Measurements from ENCODE around the gene C9orf43.
"Not testable (repeated sequence)": the region's sequence is repeated elsewhere in the genome, so short reads cannot be mapped to it uniquely, and the experiment has no call there.

The C9orf43 gene

GRCh38 chr9:113416149-113416721 lies 5.7 kb downstream of the C9orf43 start:
- DNase-seq (ENCODE audit: low read depth in 2 of 2) = no peak

GRCh38 chr9:113417370-113417769 lies 6.8 kb downstream of the C9orf43 start:
- DNase-seq (ENCODE audit: low read depth in 2 of 2) = no peak

DNA sequence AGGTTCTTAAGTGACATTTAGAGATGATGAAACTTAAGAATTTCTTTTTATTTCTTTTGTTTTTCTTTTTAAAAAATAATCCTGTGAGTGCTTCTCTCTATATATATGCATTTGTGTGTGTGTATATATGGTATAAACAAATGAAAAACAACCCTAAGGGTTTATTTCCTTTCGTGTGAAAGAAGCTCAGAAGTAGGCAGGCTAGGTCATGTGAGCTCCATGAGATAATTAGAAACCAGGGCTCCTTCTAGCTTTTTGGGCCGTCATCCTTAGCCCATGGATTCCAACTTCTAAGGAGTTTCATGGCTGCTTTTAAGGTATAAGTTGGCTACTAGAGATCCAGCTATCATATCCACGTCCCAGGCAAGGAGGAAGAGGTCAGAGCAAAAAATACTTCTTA lies 11.2 kb downstream of the C9orf43 start:
- DNase-seq (ENCODE audit: low read depth in 2 of 2) = no peak

DNA sequence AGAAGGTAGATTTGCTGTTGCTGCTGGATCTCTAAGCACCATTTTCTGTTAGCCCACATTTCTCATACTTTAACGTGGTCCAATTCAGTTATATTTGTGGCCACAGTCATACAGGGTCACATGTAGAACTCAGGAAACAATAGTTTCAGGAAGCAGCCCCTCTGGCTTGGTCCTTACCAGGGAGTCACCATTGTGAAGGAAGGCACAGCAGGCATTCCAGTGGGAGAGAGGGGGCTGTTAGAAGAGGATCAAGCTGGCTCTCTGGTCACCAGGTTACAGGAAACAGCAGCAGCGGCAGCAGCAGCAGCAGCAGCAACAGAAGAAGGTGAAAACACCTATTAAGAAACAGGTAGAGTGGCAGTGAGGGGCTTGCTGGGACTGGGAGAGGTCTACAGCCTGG lies 14.5 kb downstream of the C9orf43 start:
- DNase-seq (ENCODE audit: low read depth in 2 of 2) = no peak

DNA sequence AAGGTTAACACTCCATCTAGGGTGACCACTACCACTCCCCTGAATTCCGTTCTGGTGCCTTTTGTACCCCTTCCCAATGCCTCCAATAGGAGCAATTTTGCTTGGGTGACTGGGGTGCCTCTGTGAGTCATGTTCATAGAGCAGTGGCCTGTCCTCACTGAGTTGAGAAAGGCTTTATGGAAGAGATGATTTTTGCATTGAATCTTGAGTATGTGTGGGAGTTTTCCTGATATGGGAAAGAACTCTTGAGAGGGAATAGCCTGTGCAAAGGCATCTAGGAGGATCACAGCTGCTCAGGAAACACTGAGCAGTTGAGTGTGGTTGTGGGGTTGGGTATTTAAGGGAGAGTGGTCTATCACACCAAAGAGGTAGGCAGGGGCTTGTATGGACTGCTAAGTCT lies 16.2 kb downstream of the C9orf43 start:
- no peak for DNase-seq (ENCODE audit: low read depth in 2 of 2)

GRCh38 chr9:113427629-113428028 lies 17.1 kb downstream of the C9orf43 start:
- DNase-seq (ENCODE audit: low read depth in 2 of 2) = no peak

DNA sequence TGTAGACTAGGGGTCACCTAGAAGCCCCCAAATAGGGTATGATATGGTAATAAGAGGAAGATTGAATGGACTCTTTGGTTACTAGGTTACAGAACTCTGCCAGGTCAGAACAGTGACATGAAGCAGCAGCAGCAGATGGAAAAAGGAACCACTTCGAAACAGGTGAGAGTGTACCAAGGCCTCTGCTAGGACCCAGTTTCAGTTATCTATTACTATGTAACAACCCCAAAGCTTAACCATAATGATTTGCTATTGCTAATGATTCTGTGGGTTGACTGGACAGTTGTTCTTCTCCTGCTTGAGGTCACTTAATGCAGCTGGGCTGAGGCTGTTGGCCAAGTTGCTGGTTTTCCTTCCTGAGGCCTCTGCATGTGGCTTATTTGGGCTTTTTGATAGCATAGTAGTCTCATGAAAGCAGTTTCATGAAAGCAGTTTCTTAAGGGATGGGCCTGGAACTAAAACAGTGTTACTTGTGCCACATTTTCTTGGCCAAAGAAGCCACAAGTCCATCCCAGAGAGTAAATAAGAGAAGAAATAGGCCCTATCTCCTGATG lies 17.6 kb downstream of the C9orf43 start:
- no peak for DNase-seq (ENCODE audit: low read depth in 2 of 2)

DNA sequence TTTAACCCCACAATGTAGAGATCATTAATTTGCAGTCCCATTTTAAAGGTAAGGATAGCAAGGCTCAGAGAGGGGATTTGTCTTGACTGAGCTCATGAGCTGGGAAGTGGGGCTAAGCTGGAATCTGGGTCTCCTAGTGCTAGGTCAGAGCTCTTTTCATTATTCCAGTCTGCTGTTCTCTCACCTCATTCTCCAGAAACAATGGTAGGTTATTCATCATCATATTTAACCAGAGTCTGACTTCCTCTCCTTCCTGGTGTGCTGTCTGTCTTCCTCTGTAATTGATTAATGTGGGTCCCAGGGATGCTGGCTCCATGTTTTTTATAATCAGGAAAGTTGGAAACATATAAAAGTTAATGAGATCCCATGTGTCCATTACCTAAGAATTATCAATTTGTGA lies 20.6 kb downstream of the C9orf43 start:
- DNase-seq (ENCODE audit: low read depth in 2 of 2) = no peak

- DNase-seq (ENCODE audit: low read depth in 2 of 2) = no peak
Measured at GRCh38 chr9:113436728-113437515, 26.4 kb downstream of the C9orf43 start.

- DNase-seq (ENCODE audit: low read depth in 2 of 2) = not testable (repeated sequence)
Measured at GRCh38 chr9:113437716-113438115, 27.2 kb downstream of the C9orf43 start.

DNA sequence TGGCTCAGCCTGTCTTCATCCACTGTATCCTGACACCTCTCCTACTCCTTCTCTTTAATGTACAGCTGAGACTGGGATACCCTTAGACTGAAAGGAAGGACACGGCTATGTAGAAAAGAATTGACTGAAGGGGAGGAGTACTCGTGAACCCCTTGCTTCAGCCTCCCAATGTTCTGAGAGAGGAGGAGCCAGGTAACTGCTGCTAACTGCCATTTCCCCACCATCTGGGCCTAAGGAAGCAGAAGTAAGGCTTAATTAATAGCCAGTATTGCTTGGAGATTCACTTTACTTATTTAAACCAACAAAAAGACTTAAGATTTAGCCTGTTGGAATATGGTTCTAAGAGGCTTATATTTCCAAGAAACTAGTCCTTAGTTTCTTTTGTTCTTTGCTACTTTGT lies 34.2 kb downstream of the C9orf43 start:
- DNase-seq (ENCODE audit: low read depth in 2 of 2) = no peak

- no peak for DNase-seq (ENCODE audit: low read depth in 2 of 2)
Measured at GRCh38 chr9:113446323-113446740, 35.8 kb downstream of the C9orf43 start.

- no peak for DNase-seq (ENCODE audit: low read depth in 2 of 2)
Measured at GRCh38 chr9:113449376-113449775, 38.8 kb downstream of the C9orf43 start.

DNA sequence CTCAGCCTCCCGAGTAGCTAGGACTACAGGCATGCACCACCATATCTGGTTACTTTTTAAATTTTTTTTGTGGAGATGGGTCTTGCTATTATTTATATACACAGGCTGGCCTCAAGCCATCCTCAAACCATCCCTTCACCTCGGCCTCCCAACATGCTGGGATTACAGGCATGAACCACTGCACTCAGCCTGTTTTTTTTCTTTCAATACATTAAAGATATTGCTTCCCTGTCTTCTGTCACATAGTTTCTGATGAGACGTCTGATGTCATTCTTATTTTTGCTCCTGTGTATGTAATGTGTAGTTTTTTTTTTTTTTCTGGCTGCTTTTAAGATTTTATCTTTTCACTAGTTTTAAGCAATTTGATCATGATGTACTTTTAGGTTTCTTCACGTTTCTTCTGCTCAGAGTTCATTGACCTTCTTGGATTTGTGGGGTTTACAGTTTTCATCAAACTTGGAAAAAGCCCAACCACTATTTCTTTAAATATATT lies 41.6 kb downstream of the C9orf43 start:
- DNase-seq (ENCODE audit: low read depth in 2 of 2) = no peak

DNA sequence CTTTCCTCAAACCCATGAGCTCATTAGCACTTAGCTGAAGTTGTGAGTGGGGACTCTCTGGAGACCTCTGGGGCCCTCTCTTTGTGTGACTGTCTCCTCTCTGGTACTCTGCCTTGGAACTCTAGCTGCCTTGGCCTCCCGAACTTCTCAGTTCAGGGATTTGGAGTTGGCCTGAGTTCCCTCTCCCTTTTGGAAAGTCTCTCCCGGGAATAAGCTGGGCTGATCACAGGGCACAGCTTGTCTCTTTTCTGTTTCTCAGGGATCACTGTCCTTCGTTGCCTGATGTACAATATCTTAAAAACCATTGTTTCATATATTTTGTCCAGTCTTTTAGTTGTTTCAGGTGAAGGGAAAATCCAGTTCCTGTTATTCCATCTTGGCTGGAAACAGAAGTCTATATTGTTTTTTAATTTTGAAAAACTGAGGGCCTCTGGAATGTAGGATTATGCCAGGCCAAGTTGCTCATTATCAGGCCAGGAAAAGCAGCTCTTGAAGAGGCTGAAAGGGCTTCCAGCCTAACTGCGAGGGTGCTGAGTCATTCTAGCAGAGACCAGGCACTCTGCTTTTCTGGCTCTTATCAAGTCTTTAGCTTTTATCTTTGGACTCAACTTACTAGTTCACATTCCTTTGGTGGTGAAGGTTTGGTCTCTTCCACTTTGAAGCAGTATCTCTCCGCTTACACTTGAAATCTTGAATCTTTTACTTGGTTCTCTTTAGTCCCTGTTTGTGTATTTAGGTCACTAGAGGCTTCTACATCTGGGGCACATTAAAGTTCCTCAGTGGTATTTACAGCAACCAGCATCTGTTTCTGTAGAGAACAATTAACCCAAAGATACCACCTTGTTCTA lies 44.6 kb downstream of the C9orf43 start:
- no peak for DNase-seq (ENCODE audit: low read depth in 2 of 2)

GRCh38 chr9:113456235-113456634 lies 45.7 kb downstream of the C9orf43 start:
- no peak for DNase-seq (ENCODE audit: low read depth in 2 of 2)

GRCh38 chr9:113461285-113461684 lies 50.7 kb downstream of the C9orf43 start:
- DNase-seq (ENCODE audit: low read depth in 2 of 2) = no peak

GRCh38 chr9:113461943-113462342 lies 51.4 kb downstream of the C9orf43 start:
- no peak for DNase-seq (ENCODE audit: low read depth in 2 of 2)

- no peak for DNase-seq (ENCODE audit: low read depth in 2 of 2)
Measured at GRCh38 chr9:113462781-113463286, 52.3 kb downstream of the C9orf43 start.

- no peak for DNase-seq (ENCODE audit: low read depth in 2 of 2)
Measured at GRCh38 chr9:113463418-113464285, 53.1 kb downstream of the C9orf43 start, which contains the start of gene RGS3. TSS of gene RGS3 (plus strand) at chr9:113463727. CDS start at chr9:113463803, 76 bp downstream.

DNA sequence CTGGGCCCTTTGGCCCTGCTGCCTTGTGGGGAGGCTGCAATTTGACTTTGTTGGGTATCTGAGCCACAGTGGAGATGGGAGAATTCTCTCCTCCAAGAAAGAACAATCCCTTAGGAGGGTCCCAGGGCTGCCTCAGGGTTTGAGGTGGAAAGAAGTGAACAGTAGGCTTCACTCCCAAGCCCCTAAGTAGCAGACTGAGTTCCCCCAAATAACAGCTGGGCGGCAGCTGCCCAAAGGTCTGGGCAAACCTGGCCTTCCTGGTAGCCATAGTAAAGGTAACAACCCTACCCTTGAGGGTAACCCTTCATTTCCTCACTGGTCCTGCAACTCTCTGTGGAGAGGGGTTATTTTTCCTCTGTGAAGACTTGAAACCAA lies 53.7 kb downstream of the C9orf43 start:
- no peak for DNase-seq (ENCODE audit: low read depth in 2 of 2)
